IPS-NIHi11 (cell line): ENCODE results near the gene CAMTA2.

Source experiments
- DNase-seq: peaks from one replicate; pipeline ENCODE4 v3.0.0; 2012; ENCODE audit warnings: mixed read lengths, low spot score

Gene CAMTA2

GRCh38 chr17:4947010-4947410, 40.5 kb downstream of the CAMTA2 start:
- DNase-seq, result no peak

GRCh38 chr17:4946312-4946976, 41.0 kb downstream of the CAMTA2 start:
- DNase-seq, result no peak

- no peak for DNase-seq
These were observed 41.6 kb downstream of the CAMTA2 start for GRCh38 chr17:4945944-4946280.

- DNase-seq, result no peak
These were observed 42.1 kb downstream of the CAMTA2 start for GRCh38 chr17:4945176-4945943.

- no peak for DNase-seq
These were observed 42.8 kb downstream of the CAMTA2 start for GRCh38 chr17:4944554-4945175.

GRCh38 chr17:4944163-4944553, 43.3 kb downstream of the CAMTA2 start:
- DNase-seq, result no peak

- DNase-seq, result no peak
These were observed 44.5 kb downstream of the CAMTA2 start for GRCh38 chr17:4942760-4943508.

GRCh38 chr17:4941319-4941610, 46.2 kb downstream of the CAMTA2 start:
- DNase-seq, result no peak

- peak; percentile 78 for DNase-seq
These were observed 46.7 kb downstream of the CAMTA2 start for GRCh38 chr17:4940555-4941318.

GRCh38 chr17:4939796-4940554, 47.5 kb downstream of the CAMTA2 start, which contains the start of the genes RNF167 and SLC25A11:
Gene RNF167 (plus strand): TSS chr17:4940268. CDS start chr17:4940910, 642 bp downstream.
Gene SLC25A11 (minus strand): TSS chr17:4940046. CDS start chr17:4939910, 136 bp downstream.
- DNase-seq, result peak; percentile 97

- DNase-seq, result no peak
These were observed 48.0 kb downstream of the CAMTA2 start for GRCh38 chr17:4939546-4939795.

- no peak for DNase-seq
These were observed 48.6 kb downstream of the CAMTA2 start for GRCh38 chr17:4938688-4939545.

GRCh38 chr17:4938069-4938491, 49.4 kb downstream of the CAMTA2 start:
- no peak for DNase-seq

- DNase-seq, result no peak
These were observed 49.9 kb downstream of the CAMTA2 start for GRCh38 chr17:4937553-4937952.

- no peak for DNase-seq
These were observed 51.0 kb downstream of the CAMTA2 start for GRCh38 chr17:4936436-4936835.

- no peak for DNase-seq
These were observed 51.8 kb downstream of the CAMTA2 start for GRCh38 chr17:4935650-4936049.

- peak; percentile 70 for DNase-seq
These were observed 53.1 kb downstream of the CAMTA2 start for GRCh38 chr17:4934173-4934979.

GRCh38 chr17:4933646-4934045, 53.8 kb downstream of the CAMTA2 start:
- DNase-seq, result no peak

- no peak for DNase-seq
These were observed 54.7 kb downstream of the CAMTA2 start for GRCh38 chr17:4932756-4933155.
